Smooth muscle cell (in vitro differentiated cells): ENCODE data around the gene VMAC. TPM values are rescaled to one million over a fixed set of nuclear protein-coding genes. Genes with fewer than 3 reads are reported as not detected.
A peak's percentile ranks its signal among the peaks of the same experiment; 100 is the strongest.

Experiments used
- DNase-seq: peaks from one replicate; lab custom pipeline; 2025; ENCODE audit not compliant: unreplicated experiment; lab: John Stamatoyannopoulos, UW
- H2AFZ ChIP-seq: fragments of 200-600 bp; sonication (generic); 2 replicates; pipeline ENCODE4 v1.6.0; 2016; ENCODE audit warnings: antibody characterized with exemption, low read depth, mild to moderate bottlenecking
- H3F3A ChIP-seq: fragments of 200-600 bp; sonication (generic); 2 replicates; pipeline ENCODE4 v1.6.0; 2017; ENCODE audit warnings: antibody characterized with exemption, low read depth
- H3K27ac ChIP-seq: fragments of 200-600 bp; sonication (generic); 2 replicates; pipeline ENCODE4 v1.5.1; 2016; ENCODE audit warnings: low read depth, mild to moderate bottlenecking
- H3K27me3 ChIP-seq: fragments of 200-600 bp; sonication (generic); 2 replicates; pipeline ENCODE4 v1.6.1; 2016; ENCODE audit warnings: low read depth, mild to moderate bottlenecking
- H3K36me3 ChIP-seq: fragments of 200-600 bp; sonication (generic); 2 replicates; pipeline ENCODE4 v1.5.1; 2016; ENCODE audit warnings: low read depth
- H3K4me1 ChIP-seq: fragments of 200-600 bp; sonication (generic); 2 replicates; pipeline ENCODE4 v1.5.1; 2016; ENCODE audit warnings: low read depth
- H3K4me2 ChIP-seq: fragments of 200-600 bp; sonication (generic); 2 replicates; pipeline ENCODE4 v1.6.0; 2016; ENCODE audit warnings: mild to moderate bottlenecking
- H3K4me3 ChIP-seq: fragments of 200-600 bp; sonication (generic); 2 replicates; pipeline ENCODE4 v1.5.1; 2016; ENCODE audit warnings: mild to moderate bottlenecking
- H3K79me2 ChIP-seq: fragments of 200-600 bp; sonication (generic); 2 replicates; pipeline ENCODE4 v1.6.0; 2016; ENCODE audit warnings: low read depth, mild to moderate bottlenecking
- H3K9ac ChIP-seq: fragments of 200-600 bp; sonication (generic); 2 replicates; pipeline ENCODE4 v1.6.0; 2016; ENCODE audit warnings: low read depth
- H3K9me3 ChIP-seq: fragments of 200-600 bp; sonication (generic); replicated peaks from 2 replicates; pipeline ENCODE4 v1.5.1; 2016; ENCODE audit warnings: low read depth
- H4K20me1 ChIP-seq: fragments of 200-600 bp; sonication (generic); 2 replicates; pipeline ENCODE4 v1.6.0; 2016; ENCODE audit warnings: low read depth
- CTCF ChIP-seq: fragments of 200-600 bp; sonication (generic); IDR thresholded peaks from 2 replicates; pipeline ENCODE4 v1.5.1; 2017; ENCODE audit warnings: borderline replicate concordance, mild to moderate bottlenecking, antibody characterized with exemption; ENCODE audit not compliant: insufficient read depth, poor library complexity, severe bottlenecking
- WGBS: methylation state at CpG from one replicate; pipeline ENCODE4 v1.1.7; 2016; ENCODE audit warnings: low lambda C conversion rate; 5-methylcytosine and 5-hydroxymethylcytosine counted together
- polyA plus RNA-seq: library from polyadenylated mRNA; unstranded; fragments of >200 nt; fragmentation: Nextera tagmentation; extraction: Ambion mirVana; gene quantifications from 2 replicates; pipeline ENCODE4 v1.2.1, GENCODE V29; 2016
- total RNA-seq: library from RNA; depleted of rRNA; stranded (reverse); fragments of >200 nt; gene quantifications from 2 replicates; pipeline ENCODE4 v1.2.3, GENCODE V29; 2014

Gene VMAC
- total and polyA plus RNA-seq, 2 experiments from 2014 or later, result 0.36 to 0.95 TPM

- H3K36me3 ChIP-seq, result no peaks in the 10 kb centered on the region
- peaks cover 25% of the 10 kb centered on the region for H3F3A ChIP-seq
- no peak for TF ChIP-seq CTCF
- no peak overlapping the region for H2AFZ ChIP-seq
- WGBS, result 82% methylated on average over 18 of the region's 18 CpGs
- H3K27ac ChIP-seq, result peak overlapping the region; percentile 77
- no peaks in the 10 kb centered on the region for H3K9me3 ChIP-seq
- H4K20me1 ChIP-seq, result peaks cover 100% of the 10 kb centered on the region
- H3K4me2 ChIP-seq, result peak overlapping the region; percentile 76
- H3K9ac ChIP-seq, result no peak overlapping the region
- no peak overlapping the region for H3K4me3 ChIP-seq
- H3K27me3 ChIP-seq, result no peaks in the 10 kb centered on the region
- peaks cover 78% of the 10 kb centered on the region for H3K4me1 ChIP-seq
- DNase-seq, result no peak
- peaks cover 84% of the 10 kb centered on the region for H3K79me2 ChIP-seq
Observed at GRCh38 chr19:5952193-5953029, 47.7 kb downstream of the VMAC start.

DNA sequence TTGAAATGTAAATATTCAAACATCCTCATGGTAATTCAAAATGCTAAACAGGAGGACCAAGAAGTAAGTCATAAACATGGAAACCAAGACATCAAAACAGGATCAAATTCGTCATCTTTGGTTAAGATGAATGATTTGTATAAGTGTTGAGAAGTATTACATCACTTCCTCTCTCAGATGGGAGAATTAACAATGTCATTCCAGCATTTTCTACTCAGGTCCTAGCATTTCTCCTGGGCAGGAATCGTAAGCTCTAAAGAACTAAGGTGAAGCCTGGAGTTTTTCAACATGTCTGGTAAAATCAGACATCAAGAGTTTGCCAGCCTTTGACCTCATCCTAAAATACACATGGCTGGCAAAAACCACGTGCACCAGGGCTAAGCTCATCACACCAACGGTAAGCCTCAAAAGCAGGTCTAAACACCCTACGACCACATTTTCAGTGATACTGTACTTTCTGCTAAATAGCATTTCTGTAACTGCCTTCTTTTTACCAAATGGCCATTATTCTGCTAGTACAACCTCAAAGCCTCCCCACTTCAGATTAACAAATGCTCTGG, 48.4 kb downstream of the VMAC start:
- Histone ChIP-seq H3K79me2 (peaks cover 86% of the 10 kb centered on the region), H3K4me3 (no peak overlapping the region), H3K4me2 (peak overlapping the region; percentile 76), H3K27ac (peak overlapping the region; percentile 77), H3K9me3 (no peaks in the 10 kb centered on the region), H3F3A (peaks cover 21% of the 10 kb centered on the region), H2AFZ (no peak overlapping the region), H3K36me3 (no peaks in the 10 kb centered on the region), H3K4me1 (peaks cover 71% of the 10 kb centered on the region), H3K27me3 (no peaks in the 10 kb centered on the region), H4K20me1 (peaks cover 100% of the 10 kb centered on the region), H3K9ac (peak overlapping the region; percentile 16)
- WGBS, result 43% methylated on average over 5 of the region's 5 CpGs
- no peak for DNase-seq
- TF ChIP-seq CTCF, result no peak

DNA sequence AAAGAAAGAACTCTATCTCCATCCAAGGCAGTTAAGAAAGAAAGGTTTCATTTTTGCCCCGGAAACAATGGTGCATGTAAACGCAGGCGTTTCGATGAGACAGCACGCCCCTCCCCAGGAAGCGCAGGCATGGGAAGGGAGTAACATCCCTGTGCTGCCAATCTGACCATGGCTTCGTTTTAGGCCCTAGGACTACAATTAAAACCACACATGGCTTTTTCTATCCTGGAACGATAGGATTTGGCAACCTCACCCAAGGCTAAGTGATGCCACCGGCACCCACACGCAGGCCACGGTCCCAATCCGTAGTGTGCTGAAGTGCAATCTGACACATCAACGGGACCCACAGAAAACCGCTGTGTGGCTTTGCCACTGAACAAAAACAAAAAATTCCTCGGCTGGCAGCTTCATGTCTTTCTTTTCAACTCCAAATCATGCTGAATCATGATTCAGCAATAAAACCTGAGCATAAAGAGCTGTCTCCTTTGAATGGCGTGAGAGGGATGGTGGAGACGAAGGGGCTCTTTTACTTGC, 49.1 kb downstream of the VMAC start:
- Histone ChIP-seq H3K27ac (peak overlapping the region; percentile 77), H3K4me3 (peak overlapping the region; percentile 31), H3K27me3 (no peaks in the 10 kb centered on the region), H3K9ac (peak overlapping the region; percentile 16), H3K4me1 (peaks cover 65% of the 10 kb centered on the region), H3F3A (peaks cover 16% of the 10 kb centered on the region), H3K9me3 (no peaks in the 10 kb centered on the region), H3K79me2 (peaks cover 91% of the 10 kb centered on the region), H4K20me1 (peaks cover 100% of the 10 kb centered on the region), H2AFZ (no peak overlapping the region), H3K4me2 (peak overlapping the region; percentile 76), H3K36me3 (no peaks in the 10 kb centered on the region)
- DNase-seq, result no peak
- 65% methylated on average over 17 of the region's 17 CpGs for WGBS
- no peak for TF ChIP-seq CTCF
